Measurements from ENCODE around the gene RANBP3L.
"Not testable (repeated sequence)": the region's sequence is repeated elsewhere in the genome, so short reads cannot be mapped to it uniquely, and the experiment has no call there.

Gene RANBP3L

GRCh38 chr5:36283775-36284174 lies 17.9 kb downstream of the RANBP3L start:
- DNase-seq: not testable (repeated sequence)

GRCh38 chr5:36281626-36282025 lies 20.1 kb downstream of the RANBP3L start:
- no peak for DNase-seq

- DNase-seq: no peak
These were observed 22.5 kb downstream of the RANBP3L start for GRCh38 chr5:36279054-36279698.

GRCh38 chr5:36277521-36278176 lies 24.1 kb downstream of the RANBP3L start:
- DNase-seq: no peak

GRCh38 chr5:36276864-36277263 lies 24.8 kb downstream of the RANBP3L start:
- DNase-seq: no peak

GRCh38 chr5:36273809-36274526 lies 27.7 kb downstream of the RANBP3L start:
- DNase-seq: no peak

- DNase-seq: no peak
These were observed 29.5 kb downstream of the RANBP3L start for GRCh38 chr5:36272136-36272690.

GRCh38 chr5:36270876-36271575 lies 30.7 kb downstream of the RANBP3L start:
- DNase-seq: no peak

GRCh38 chr5:36270175-36270574 lies 31.5 kb downstream of the RANBP3L start:
- DNase-seq: peak; percentile 10

GRCh38 chr5:36269478-36269877 lies 32.2 kb downstream of the RANBP3L start:
- no peak for DNase-seq

GRCh38 chr5:36267905-36268304 lies 33.8 kb downstream of the RANBP3L start:
- DNase-seq: no peak

GRCh38 chr5:36264202-36264760 lies 37.4 kb downstream of the RANBP3L start:
- DNase-seq: no peak

- DNase-seq: no peak
These were observed 40.5 kb downstream of the RANBP3L start for GRCh38 chr5:36261186-36261585.

- DNase-seq: no peak
These were observed 48.1 kb downstream of the RANBP3L start for GRCh38 chr5:36253575-36253974.

GRCh38 chr5:36252722-36253365 lies 48.9 kb downstream of the RANBP3L start:
- no peak for DNase-seq

- no peak for DNase-seq
These were observed 50.5 kb downstream of the RANBP3L start for GRCh38 chr5:36251218-36251617.

- DNase-seq: no peak
These were observed 51.3 kb downstream of the RANBP3L start for GRCh38 chr5:36250427-36250826.

GRCh38 chr5:36246036-36246800 lies 55.5 kb downstream of the RANBP3L start:
- no peak for DNase-seq

- no peak for DNase-seq
These were observed 57.6 kb downstream of the RANBP3L start for GRCh38 chr5:36244076-36244475.

- no peak for DNase-seq
These were observed 58.0 kb downstream of the RANBP3L start for GRCh38 chr5:36243653-36244052.

All from NCI-H1092 (cell line).